HG03064 (cell line): ENCODE measurements around the gene ARL5B.

Source experiments
- ATAC-seq: cut with Tn5 transposase; IDR thresholded peaks from one replicate; pipeline ENCODE4 v1.9.1; 2021; ENCODE audit warnings: low read depth; ENCODE audit not compliant: unreplicated experiment

The ARL5B gene

DNA sequence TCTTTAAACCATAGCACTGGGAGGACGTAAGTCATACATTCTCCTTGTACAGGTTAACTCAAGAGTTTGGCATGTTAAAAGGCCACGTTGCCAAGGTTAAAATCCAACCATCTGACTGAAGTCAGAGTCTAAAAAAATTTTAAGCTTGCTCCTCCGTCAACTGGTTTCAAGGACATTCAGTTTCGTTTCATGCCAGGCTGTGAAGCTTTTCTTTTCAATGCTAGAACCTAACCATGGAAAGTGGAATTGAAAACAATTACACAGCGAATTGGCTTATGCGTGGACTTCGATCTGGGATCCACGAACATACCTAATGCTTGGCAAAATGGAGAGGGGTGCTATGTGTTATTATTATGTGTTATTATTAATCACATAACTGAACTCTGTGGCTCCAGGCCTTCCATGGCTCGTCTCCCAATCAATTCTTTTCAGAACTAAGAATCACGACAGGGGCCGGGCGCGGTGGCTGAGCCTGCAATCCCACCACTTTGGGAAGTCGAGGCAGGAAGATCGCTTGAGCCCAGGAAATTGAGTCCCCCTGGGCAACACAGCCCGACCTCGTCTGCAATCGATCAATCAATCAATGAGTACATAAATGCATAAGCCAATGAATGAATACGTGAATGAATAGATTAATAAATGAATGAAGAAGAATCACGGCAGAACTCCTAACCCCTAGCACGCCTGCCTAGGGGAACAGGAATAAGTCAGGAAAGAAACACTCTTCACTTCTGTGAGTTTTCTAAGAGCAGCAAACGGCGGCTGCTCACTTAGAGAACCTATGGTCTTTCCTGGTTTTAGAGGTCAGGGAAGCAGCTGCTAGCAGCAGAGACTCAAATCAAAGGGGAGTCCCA, 733 bp upstream of the ARL5B start:
- peak; percentile 4 for ATAC-seq

DNA sequence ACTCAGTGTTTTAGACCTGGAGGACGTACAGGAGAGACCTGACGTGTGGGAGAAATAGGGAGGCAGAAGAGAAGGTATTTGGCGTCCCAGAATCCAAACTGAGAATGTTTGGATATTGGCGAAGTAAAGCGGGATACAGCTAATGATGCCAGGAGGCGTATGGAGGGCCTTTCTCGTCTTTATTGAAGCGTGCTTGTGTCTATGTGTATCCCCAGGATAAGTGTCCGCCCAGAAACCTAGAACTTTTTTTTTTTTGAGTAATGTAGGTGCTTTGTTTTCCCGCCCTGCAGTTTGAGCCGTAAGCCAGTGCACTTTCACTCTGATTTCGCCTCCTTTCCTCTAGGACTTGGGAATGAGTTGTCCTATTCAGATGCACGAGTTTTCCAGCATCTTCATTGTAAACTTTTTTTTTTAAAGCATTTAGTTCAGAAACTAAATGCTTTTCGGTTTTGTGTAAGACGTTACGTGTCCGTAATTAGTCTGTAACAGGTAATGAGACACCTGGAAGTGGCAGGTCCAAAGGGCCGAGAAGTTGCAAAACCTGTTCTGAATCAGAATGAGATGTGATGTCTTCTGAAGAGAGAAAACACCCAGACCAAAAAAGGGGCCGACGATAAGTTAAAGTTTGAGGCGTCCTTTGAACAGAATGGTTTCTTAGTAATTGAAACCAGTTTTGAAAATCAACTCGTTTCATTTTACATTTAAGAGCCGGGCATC, 746 bp downstream of the ARL5B start:
- ATAC-seq, result peak; percentile 18

- no peak for ATAC-seq
These were observed 1.7 kb downstream of the ARL5B start for GRCh38 chr10:18660816-18661431.

- ATAC-seq, result no peak
These were observed 5.7 kb downstream of the ARL5B start for GRCh38 chr10:18664841-18665478.

- no peak for ATAC-seq
These were observed 6.8 kb downstream of the ARL5B start for GRCh38 chr10:18665815-18666558.

- ATAC-seq, result no peak
These were observed 7.6 kb downstream of the ARL5B start for GRCh38 chr10:18666810-18667209.

GRCh38 chr10:18668026-18668425, 8.8 kb downstream of the ARL5B start:
- no peak for ATAC-seq

DNA sequence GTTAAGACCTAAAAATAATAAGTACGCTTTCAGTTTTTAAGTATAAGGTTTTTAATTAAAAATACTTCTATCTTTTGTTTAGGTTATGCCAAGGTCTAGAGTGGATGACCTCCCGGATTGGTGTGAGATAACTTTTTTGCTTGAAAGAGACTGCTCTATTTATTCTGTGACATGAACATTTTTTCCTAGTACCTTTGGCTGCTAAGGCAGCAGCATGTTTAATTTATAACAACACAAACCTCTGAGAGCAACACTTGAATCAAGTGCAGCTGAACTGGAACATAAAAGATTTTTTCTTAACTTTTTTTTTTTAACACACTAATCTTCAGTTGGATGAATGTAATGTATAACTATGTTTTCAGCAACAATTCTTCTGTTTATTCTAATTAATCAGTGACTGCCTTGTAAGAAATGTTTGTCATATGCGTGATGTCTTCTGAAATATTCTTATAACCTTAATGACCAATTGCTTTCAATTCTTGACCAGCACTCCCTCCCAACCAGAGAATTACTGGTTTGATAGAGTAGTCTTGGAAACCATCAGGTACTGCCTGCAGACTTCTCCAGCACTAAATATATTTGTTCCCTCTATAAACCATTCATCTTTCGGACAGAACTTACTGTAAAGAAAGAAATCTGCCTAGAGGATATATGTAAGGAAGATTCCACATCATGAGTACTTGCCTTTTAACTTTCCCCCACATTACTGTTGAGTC, 16.0 kb downstream of the ARL5B start:
- ATAC-seq, result no peak

GRCh38 chr10:18680754-18681153, 21.5 kb downstream of the ARL5B start:
- ATAC-seq, result no peak

- no peak for ATAC-seq
These were observed 22.1 kb downstream of the ARL5B start for GRCh38 chr10:18681366-18681765.

GRCh38 chr10:18681971-18682411, 22.8 kb downstream of the ARL5B start:
- ATAC-seq, result no peak

- ATAC-seq, result no peak
These were observed 24.2 kb downstream of the ARL5B start for GRCh38 chr10:18683427-18683826.

- no peak for ATAC-seq
These were observed 25.2 kb downstream of the ARL5B start for GRCh38 chr10:18684416-18684815.

DNA sequence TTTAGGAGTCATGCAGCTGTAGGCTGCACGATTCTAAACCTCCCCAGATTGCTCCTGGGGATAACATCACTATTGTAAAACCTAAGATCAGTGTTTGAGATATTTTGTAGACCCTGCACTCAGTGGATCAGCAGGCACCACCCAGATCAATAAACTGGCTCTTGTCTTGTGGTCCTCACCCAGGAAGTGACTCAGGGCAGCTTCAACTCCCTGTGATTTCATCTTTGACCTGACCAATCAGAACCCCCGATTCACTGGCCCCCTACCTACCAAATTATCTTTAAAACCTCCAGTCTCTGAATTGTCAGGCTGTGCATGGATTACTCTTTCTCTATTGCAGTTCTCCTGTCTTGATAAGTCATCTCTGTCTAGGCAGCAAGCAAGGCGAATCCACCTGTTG, 25.7 kb downstream of the ARL5B start:
- no peak for ATAC-seq

DNA sequence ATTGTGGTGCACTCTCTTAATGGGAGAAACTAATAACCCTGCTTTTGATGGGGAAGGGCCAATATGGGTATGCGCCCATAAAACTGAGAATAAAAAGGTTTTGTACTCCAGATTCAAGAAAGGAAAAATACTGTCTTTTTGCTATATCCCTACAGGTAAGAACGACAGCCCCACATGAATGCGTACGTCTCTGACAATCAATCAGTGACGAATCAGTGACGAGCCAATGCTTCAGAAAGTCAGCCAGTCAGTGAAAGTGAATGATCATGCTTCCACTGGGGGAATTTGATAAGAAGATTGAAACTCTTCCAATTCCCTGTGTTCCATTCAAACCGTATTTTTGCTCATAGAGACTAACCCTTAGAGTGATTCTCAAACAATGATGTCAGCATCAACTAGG, 26.3 kb downstream of the ARL5B start:
- no peak for ATAC-seq

- no peak for ATAC-seq
These were observed 28.0 kb downstream of the ARL5B start for GRCh38 chr10:18687195-18687594.

GRCh38 chr10:18687706-18688105, 28.5 kb downstream of the ARL5B start:
- ATAC-seq, result no peak

DNA sequence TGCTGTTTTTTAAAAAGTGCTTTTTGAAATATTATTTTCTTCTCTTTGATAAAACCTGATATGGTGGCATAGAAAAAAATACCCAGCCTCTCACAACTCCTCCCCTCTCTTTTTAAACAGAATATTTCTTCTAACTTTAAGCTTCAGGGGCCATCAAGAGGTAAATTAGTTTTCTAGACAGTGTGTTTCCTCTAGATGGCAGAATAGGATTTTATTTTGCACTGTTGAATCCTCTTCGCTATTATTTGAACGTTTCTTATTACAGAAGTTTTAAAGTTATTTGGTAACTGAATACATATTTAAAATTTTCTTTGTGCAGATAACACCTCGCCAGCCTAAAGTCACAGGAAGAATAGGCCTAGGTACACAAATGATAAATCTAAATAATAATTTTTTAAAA, 30.3 kb downstream of the ARL5B start:
- ATAC-seq, result no peak

DNA sequence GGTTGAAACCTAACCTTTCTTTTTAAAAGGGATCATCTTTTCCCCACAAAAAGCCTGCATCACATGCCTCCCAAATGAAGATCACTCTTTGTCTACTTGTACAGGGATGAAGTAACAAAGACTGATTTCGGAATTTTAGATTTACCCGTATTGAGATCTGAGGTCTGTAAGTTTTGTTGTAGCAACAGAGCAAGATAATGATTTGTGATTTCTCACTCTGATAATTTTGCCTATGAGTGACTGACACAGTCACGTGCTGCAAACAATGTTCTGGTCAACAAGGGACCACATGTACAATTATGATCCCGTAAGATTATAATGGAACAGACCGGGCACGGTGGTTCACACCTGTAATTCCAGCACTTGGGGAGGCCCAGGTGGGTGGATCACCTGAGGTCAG, 31.3 kb downstream of the ARL5B start:
- ATAC-seq, result no peak
